SK-N-MC (cell line): ENCODE measurements around the gene GSTT2.

Source experiments
- EZH2 ChIP-seq: fragments of 200-600 bp; sonication (generic); IDR thresholded peaks from one replicate; pipeline ENCODE4 v1.6.1; 2017; ENCODE audit warnings: antibody characterized with exemption
- POLR2AphosphoS5 ChIP-seq: IDR thresholded peaks from 2 replicates; pipeline ENCODE4 v1.6.1; 2012; ENCODE audit warnings: mild to moderate bottlenecking, low read depth, low read length, borderline replicate concordance

GRCh38 chr22:24029304-24029703, 49.4 kb downstream of the GSTT2 start:
- TF ChIP-seq POLR2AphosphoS5, result no peak
- no peak for TF ChIP-seq EZH2
